ENCODE data around the gene GUCA2A.

DNA sequence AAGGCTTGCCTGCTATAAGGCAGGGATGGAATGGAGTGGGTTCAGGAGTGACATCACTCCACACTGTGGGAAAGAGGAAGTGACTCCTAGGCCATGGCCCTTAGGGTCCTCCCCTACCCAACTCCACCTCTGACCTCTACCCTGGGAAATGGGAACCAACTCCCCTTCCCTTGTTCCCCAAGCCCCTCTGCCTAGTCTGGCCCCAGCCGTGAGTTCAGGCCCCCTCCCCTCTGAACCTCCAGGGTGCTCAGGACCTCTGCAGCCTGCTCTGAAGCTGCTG is 3.8 kb upstream of the GUCA2A start:
- no peak for TF ChIP-seq EZH2phosphoT487 (IDR thresholded peaks at IDR 0.05; ENCODE audit: low read depth, severe bottlenecking, unreplicated experiment)
- TF ChIP-seq EZH2 (IDR thresholded peaks at IDR 0.05; ENCODE audit: borderline replicate concordance), result no peak
- no peak for TF ChIP-seq CTCF (IDR thresholded peaks at IDR 0.05; ENCODE audit: poor library complexity)
